SU-DHL-6 (cell line): Measurements from ENCODE around the gene GIMAP5.

Experiments
- CTCF ChIP-seq: fragments of 200-600 bp; sonication (generic); IDR thresholded peaks from one replicate; pipeline ENCODE4 v1.5.1; 2017; ENCODE audit warnings: antibody characterized with exemption, mild to moderate bottlenecking, low read length, moderate library complexity; ENCODE audit not compliant: insufficient read depth, poor library complexity, severe bottlenecking
- EZH2phosphoT487 ChIP-seq: fragments of 200-600 bp; sonication (generic), shearing (Covaris generic); conservative IDR thresholded peaks from 2 replicates; pipeline ENCODE4 v1.6.1; 2018; ENCODE audit warnings: mild to moderate bottlenecking, antibody characterized with exemption, low read length, moderate library complexity, mixed read lengths

DNA sequence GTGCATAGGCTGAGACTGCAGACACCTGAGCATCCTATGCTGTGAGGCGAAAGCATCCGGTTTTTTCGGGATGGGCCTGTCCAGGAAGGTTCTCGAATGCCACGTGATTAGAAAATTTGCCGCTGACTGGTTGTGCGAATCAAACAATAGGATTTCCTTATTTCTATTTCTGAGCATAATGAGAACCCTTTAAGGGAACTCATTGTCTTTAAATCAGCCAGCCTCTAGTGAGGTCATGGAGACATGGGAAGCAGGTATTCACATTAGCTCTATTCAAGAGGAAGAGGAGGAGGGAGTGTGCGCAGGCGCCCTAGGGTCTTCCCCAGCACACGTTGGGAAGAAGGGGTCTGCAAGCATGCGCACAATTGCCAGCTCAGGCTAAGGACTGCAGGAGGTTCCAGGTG lies 15.2 kb upstream of the GIMAP5 start:
- TF ChIP-seq CTCF (no peak), EZH2phosphoT487 (no peak)
